A549 (cell line): ENCODE measurements around the gene DLGAP1.

ENCODE experiments used
- CTCF ChIP-seq: fragments of >200 bp; sonication (Bioruptor Twin); formaldehyde crosslinking; IDR thresholded peaks from 3 replicates; pipeline ENCODE4 v1.5.1; 2016
- ELK1 ChIP-seq: fragments of 150-350 bp; IDR thresholded peaks from 2 replicates; pipeline ENCODE4 v1.6.1; 2014; ENCODE audit warnings: low read depth, mild to moderate bottlenecking, low read length
- EP300 ChIP-seq, 2 experiments: fragments of >200 bp; sonication (Bioruptor Twin); formaldehyde crosslinking; IDR thresholded peaks; 2 replicates in 1 of 2; 3 replicates in 1 of 2; pipeline ENCODE4 v1.6.1; 2016 to 2017
- JUNB ChIP-seq: fragments of >200 bp; sonication (Bioruptor Twin); formaldehyde crosslinking; IDR thresholded peaks from 2 replicates; pipeline ENCODE4 v1.6.1; 2016
- MAFK ChIP-seq: fragments of 450-650 bp; IDR thresholded peaks from 2 replicates; pipeline ENCODE4 v1.6.1; 2014; ENCODE audit not compliant: partially characterized antibody
- RCOR1 ChIP-seq: fragments of 150-350 bp; IDR thresholded peaks from 2 replicates; pipeline ENCODE4 v1.6.1; 2014; ENCODE audit warnings: antibody characterized with exemption, low read length, low read depth
- SMC3 ChIP-seq: fragments of >200 bp; sonication (Bioruptor Twin); formaldehyde crosslinking; IDR thresholded peaks from 3 replicates; pipeline ENCODE4 v1.6.1; 2018; ENCODE audit warnings: inconsistent platforms
- ZNF302 ChIP-seq: fragments of 250-450 bp; sonication (Bioruptor Pico); IDR thresholded peaks from 2 replicates; pipeline ENCODE4 v1.9.0; 2021; ENCODE audit warnings: inconsistent platforms, mild to moderate bottlenecking, moderate library complexity

- no peak for TF ChIP-seq JUNB
- no peak for TF ChIP-seq CTCF
- no peak for TF ChIP-seq EP300 (IDR thresholded peaks at IDR 0.05)
- TF ChIP-seq RCOR1: no peak
- TF ChIP-seq ZNF302 (CRISPR knock-in tag): no peak
- no peak for TF ChIP-seq SMC3
- TF ChIP-seq MAFK: no peak
- TF ChIP-seq ELK1: no peak
Observed at GRCh38 chr18:3725115-3725514, 730.0 kb downstream of the DLGAP1 start.
